Ovary (tissue), 9 donors: Measurements from ENCODE around the gene YWHAG. TPM values are rescaled to one million over a fixed set of nuclear protein-coding genes. Genes with fewer than 3 reads are reported as not detected.

ENCODE experiments used
- DNase-seq, 5 donors: peaks; one replicate each; pipeline ENCODE4 v3.0.0-alpha.2; 2019 to 2020
- H3K27ac ChIP-seq, 2 donors: fragments of 200-600 bp; one replicate each; pipeline versions ENCODE4 v1.5.1 to v1.8.0; 2019 to 2022
- H3K27me3 ChIP-seq: fragments of 200-600 bp; one replicate; pipeline ENCODE4 v1.8.0; 2022
- H3K36me3 ChIP-seq: fragments of 200-600 bp; sonication (generic); one replicate; pipeline ENCODE4 v1.5.1; 2019
- H3K4me1 ChIP-seq: one replicate; pipeline ENCODE4 v1.8.1; 2013; ENCODE audit warnings: mild to moderate bottlenecking, moderate library complexity; ENCODE audit not compliant: insufficient read depth
- H3K4me3 ChIP-seq: fragments of 200-600 bp; sonication (generic); one replicate; pipeline ENCODE4 v1.5.1; 2017
- H3K9me3 ChIP-seq, 2 donors: fragments of 200-600 bp in 1 of 2; sonication (generic) in 1 of 2; one replicate each; pipeline versions ENCODE4 v1.5.1 to v1.8.1; 2013 to 2019; ENCODE audit warnings: mild to moderate bottlenecking in 1 of 2, moderate library complexity in 1 of 2
- CTCF ChIP-seq, 3 donors: fragments of 450-650 bp in 2 of 3; fragments of 200-600 bp in 1 of 3; IDR thresholded peaks; one replicate each; pipeline versions ENCODE4 v1.5.1 to v1.8.0; 2016 to 2022; ENCODE audit warnings: antibody characterized with exemption in 3 of 3, mild to moderate bottlenecking in 1 of 3
- EP300 ChIP-seq: sonication (generic); formaldehyde crosslinking; IDR thresholded peaks from one replicate; pipeline ENCODE4 v1.6.1; 2017; ENCODE audit warnings: antibody characterized with exemption
- POLR2A ChIP-seq: fragments of 450-650 bp; IDR thresholded peaks from one replicate; pipeline ENCODE4 v1.6.1; 2017; ENCODE audit warnings: antibody characterized with exemption, mild to moderate bottlenecking, moderate library complexity
- WGBS, 3 donors: extraction: QIAGEN DNeasy Blood & Tissue Kit in 1 of 3; methylation state at CpG; one replicate each; pipeline versions ENCODE4 v1.1.5 to v1.1.7; 2013 to 2017; 5-methylcytosine and 5-hydroxymethylcytosine counted together
- intact Hi-C, 4 donors: fragments of 100-400 bp; cut with DNase I; formaldehyde crosslinking; loops; one replicate each; pipeline versions ENCODE4 v1.11.0 to v1.15.1; 2022 to 2023
- polyA plus RNA-seq, 2 donors: library from polyadenylated mRNA; stranded (reverse); fragments of 200-250 nt in 1 of 2; fragments of 350-450 nt in 1 of 2; fragmentation: Illumina TruSeq in 1 of 2; extraction: RNeasy Lipid Tissue Mini Kit (QIAGEN cat#74804) in 1 of 2; gene quantifications; one replicate each; pipeline ENCODE4 v1.2.3, GENCODE V29; 2013 to 2014
- total RNA-seq, 7 donors: library from RNA; depleted of rRNA in 2 of 7; stranded (reverse); fragments of >200 nt in 2 of 7; fragmentation: NEBNext Ultra II Directional in 3 of 7; extraction: Animal tissue kit (Norgen Biotek cat#: 25700) in 3 of 7; gene quantifications; one replicate each; pipeline versions ENCODE4 v1.1.0 to v1.2.4, GENCODE V29; 2016 to 2023
- donor health status: DM: no; HTN: no; CAD: no; lungs with moderate emphysema.
- donor health status: DM: no; HTN: no; CAD: no.
- donor health status: Bipolar disorder and iron deficiency.
- donor health status: DM: yes; HTN: yes; CAD: no.
- donor health status: DM: no; HTN: no; CAD: no.
- donor health status: DM: yes; HTN: yes; CAD: no.

YWHAG gene
- total and polyA plus RNA-seq, 9 donors, result 32.0 to 121 (median 99.2) TPM

- Histone ChIP-seq H3K27ac (no peak overlapping the region), H3K4me3 (peak overlapping the region; percentile 99), H3K4me1 (peaks cover 12% of the 10 kb centered on the region), H3K27me3 (no peaks in the 10 kb centered on the region), H3K9me3 (no peaks in the 10 kb centered on the region), H3K36me3 (no peaks in the 10 kb centered on the region)
- intact Hi-C loops, result loop anchor here in 2 of 4 donors (5.0 to 10.0 kb wide), 3 partner anchors 35 to 58 kb away; no protein-coding TSS in a partner anchor
- WGBS, 3 donors, result 26 to 31% (median 28%) methylated on average over 6 of the region's 6 CpGs
- no peak for DNase-seq
- TF ChIP-seq CTCF (IDR thresholded peaks at IDR 0.05) (no peak), POLR2A (no peak), EP300 (no peak)
Measured at GRCh38 chr7:76356823-76357222, 2.0 kb downstream of the YWHAG start.

- no peak for DNase-seq
- H3K9me3 ChIP-seq, result no peaks in the 10 kb centered on the region
- peaks cover 12% of the 10 kb centered on the region for H3K4me1 ChIP-seq
- intact Hi-C loops, result loop anchor here in 2 of 4 donors (5.0 to 10.0 kb wide), 3 partner anchors 34 to 59 kb away; no protein-coding TSS in a partner anchor
- H3K27ac ChIP-seq, result no peak overlapping the region
- 74 to 78% (median 77%) methylated on average over 4 of the region's 4 CpGs for WGBS, 3 donors
- H3K4me3 ChIP-seq, result no peak overlapping the region
- no peaks in the 10 kb centered on the region for H3K27me3 ChIP-seq
- H3K36me3 ChIP-seq, result no peaks in the 10 kb centered on the region
- no peak for TF ChIP-seq EP300
Measured at GRCh38 chr7:76356115-76356514, 2.7 kb downstream of the YWHAG start.

GRCh38 chr7:76354981-76355730, 3.6 kb downstream of the YWHAG start:
- DNase-seq, result no peak
- Histone ChIP-seq H3K36me3 (no peaks in the 10 kb centered on the region), H3K27ac (no peak overlapping the region), H3K9me3 (no peaks in the 10 kb centered on the region), H3K27me3 (no peaks in the 10 kb centered on the region), H3K4me1 (peaks cover 12% of the 10 kb centered on the region), H3K4me3 (no peak overlapping the region)
- TF ChIP-seq POLR2A (no peak), CTCF (IDR thresholded peaks at IDR 0.05) (no peak), EP300 (no peak)
- intact Hi-C loops, result loop anchor here in 2 of 4 donors (5.0 to 10.0 kb wide), 3 partner anchors 33 to 60 kb away; no protein-coding TSS in a partner anchor
- WGBS, 3 donors, result 79 to 90% (median 80%) methylated on average over 9 of the region's 9 CpGs

GRCh38 chr7:76354516-76354915, 4.3 kb downstream of the YWHAG start:
- no peak for DNase-seq

More at GRCh38 chr7:76354516-76354915, 4.3 kb downstream of the YWHAG start:
- H3K27ac ChIP-seq, result no peak overlapping the region
- WGBS, 3 donors, result 60 to 74% (median 68%) methylated on average over 4 of the region's 4 CpGs
- H3K4me1 ChIP-seq, result peaks cover 10% of the 10 kb centered on the region
- intact Hi-C loops, result loop anchor here in 1 of 4 donors (10.0 kb wide), 1 partner anchor 60 kb away; no protein-coding TSS in a partner anchor
- H3K4me3 ChIP-seq, result no peak overlapping the region
- H3K9me3 ChIP-seq, result no peaks in the 10 kb centered on the region
- H3K27me3 ChIP-seq, result no peaks in the 10 kb centered on the region
- no peaks in the 10 kb centered on the region for H3K36me3 ChIP-seq
- TF ChIP-seq CTCF (IDR thresholded peaks at IDR 0.05) (no peak), POLR2A (no peak), EP300 (no peak)
